Activated naive CD4-positive, alpha-beta T cell treated with anti-CD3 and anti-CD28 coated beads, Interleukin-2, amount 10 ng/mL, durations not matched to agents 7 days and 5 days (primary cell): ENCODE results near the gene CPA5.
"Not testable (repeated sequence)": the region's sequence is repeated elsewhere in the genome, so short reads cannot be mapped to it uniquely, and the experiment has no call there.

Source experiments
- CTCF ChIA-PET: fragments of 350-600 bp; sonication (Branson Sonifier 250); formaldehyde crosslinking; loops from one replicate; lab custom pipeline; 2021; ENCODE audit warnings: antibody characterized with exemption; lab: Charles Lee
- DNase-seq: peaks from one replicate; pipeline ENCODE4 v3.0.0-alpha.2; 2020
- H3K27ac Mint-ChIP-seq: one replicate; pipeline ENCODE4 v1.8.0; 2021; ENCODE audit warnings: mild to moderate bottlenecking, moderate library complexity, mixed read lengths
- H3K27me3 Mint-ChIP-seq: one replicate; pipeline ENCODE4 v1.8.0; 2021; ENCODE audit warnings: mild to moderate bottlenecking, mixed read lengths
- H3K36me3 Mint-ChIP-seq: one replicate; pipeline ENCODE4 v1.8.0; 2021; ENCODE audit warnings: mixed read lengths
- H3K4me1 Mint-ChIP-seq: one replicate; pipeline ENCODE4 v1.8.0; 2021; ENCODE audit warnings: mixed read lengths
- H3K4me3 Mint-ChIP-seq: one replicate; pipeline ENCODE4 v1.8.0; 2021; ENCODE audit warnings: mild to moderate bottlenecking, moderate library complexity, mixed read lengths
- H3K9me3 Mint-ChIP-seq: one replicate; pipeline ENCODE4 v1.8.0; 2021; ENCODE audit warnings: mixed read lengths

CPA5 gene

DNA sequence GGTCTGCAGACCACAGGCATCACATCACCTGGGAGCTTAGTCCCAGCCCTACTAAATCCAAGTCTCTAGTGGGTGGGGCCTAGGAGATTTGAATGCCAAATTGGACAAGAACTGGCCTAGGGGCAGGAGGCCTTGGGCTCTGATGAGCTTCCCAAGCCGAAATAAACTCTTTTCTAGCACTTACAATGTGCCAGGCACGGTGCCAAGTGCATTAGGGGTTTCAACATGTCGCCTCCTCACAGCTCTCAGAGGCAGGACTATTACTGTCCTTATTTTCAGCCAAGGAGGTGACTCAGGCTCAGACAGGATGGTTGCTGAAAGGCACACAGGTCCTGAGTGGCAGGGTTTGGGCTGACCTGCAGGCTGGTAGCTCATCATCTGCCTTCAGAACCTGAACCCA is 26.4 kb downstream of the CPA5 start:
- H3K4me1 Mint-ChIP-seq, result peaks cover 13% of the 10 kb centered on the region
- H3K4me3 Mint-ChIP-seq, result no peak overlapping the region
- H3K27me3 Mint-ChIP-seq, result no peaks in the 10 kb centered on the region
- no peaks in the 10 kb centered on the region for H3K36me3 Mint-ChIP-seq
- no peak overlapping the region for H3K27ac Mint-ChIP-seq
- H3K9me3 Mint-ChIP-seq, result no peaks in the 10 kb centered on the region
- CTCF ChIA-PET, result no interaction called here
- no peak for DNase-seq

DNA sequence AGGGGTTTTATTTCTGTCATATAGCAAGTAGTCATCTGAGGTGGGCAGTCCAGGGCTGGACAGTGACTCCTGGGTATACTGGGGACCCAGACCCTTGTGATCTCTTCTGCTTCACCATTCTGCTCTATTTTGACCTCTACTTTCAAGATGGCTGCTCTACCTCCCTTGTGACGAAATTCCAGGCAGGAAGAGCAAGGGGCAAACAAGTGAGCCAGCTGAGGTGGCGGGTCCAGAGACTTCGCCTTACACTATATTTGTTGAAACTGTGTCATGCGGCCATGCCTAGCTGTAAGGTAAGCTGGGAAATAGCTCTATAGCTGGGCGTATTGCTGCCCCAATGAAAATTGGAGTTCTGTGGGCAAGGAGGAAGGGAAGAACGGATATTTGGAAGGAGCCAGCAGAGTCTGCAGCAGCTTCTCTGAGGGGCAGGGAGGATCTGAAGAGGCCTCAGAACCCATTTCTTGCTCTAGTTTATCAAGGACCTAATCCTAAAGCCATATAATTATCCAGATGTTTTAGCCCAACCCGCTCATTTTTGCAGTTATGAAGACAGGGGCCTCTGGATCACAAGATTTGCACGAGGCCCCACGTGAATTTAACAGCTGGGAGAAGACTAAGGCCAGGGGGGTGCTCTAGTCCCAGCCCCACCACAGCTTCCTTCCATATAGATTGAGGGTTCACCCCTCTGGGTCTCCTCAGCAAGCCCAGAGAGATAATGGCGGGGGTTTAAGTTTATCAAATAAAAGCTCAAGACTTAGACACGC is 28.0 kb downstream of the CPA5 start:
- no peaks in the 10 kb centered on the region for H3K27me3 Mint-ChIP-seq
- no peak for DNase-seq
- CTCF ChIA-PET, result interaction anchor here (0.9 kb wide), 1 partner anchor 20 kb away, joined by 3 read pairs; no protein-coding TSS in a partner anchor
- peaks cover 7% of the 10 kb centered on the region for H3K4me1 Mint-ChIP-seq
- no peak overlapping the region for H3K4me3 Mint-ChIP-seq
- no peak overlapping the region for H3K27ac Mint-ChIP-seq
- H3K9me3 Mint-ChIP-seq, result peaks cover 7% of the 10 kb centered on the region
- no peaks in the 10 kb centered on the region for H3K36me3 Mint-ChIP-seq

DNA sequence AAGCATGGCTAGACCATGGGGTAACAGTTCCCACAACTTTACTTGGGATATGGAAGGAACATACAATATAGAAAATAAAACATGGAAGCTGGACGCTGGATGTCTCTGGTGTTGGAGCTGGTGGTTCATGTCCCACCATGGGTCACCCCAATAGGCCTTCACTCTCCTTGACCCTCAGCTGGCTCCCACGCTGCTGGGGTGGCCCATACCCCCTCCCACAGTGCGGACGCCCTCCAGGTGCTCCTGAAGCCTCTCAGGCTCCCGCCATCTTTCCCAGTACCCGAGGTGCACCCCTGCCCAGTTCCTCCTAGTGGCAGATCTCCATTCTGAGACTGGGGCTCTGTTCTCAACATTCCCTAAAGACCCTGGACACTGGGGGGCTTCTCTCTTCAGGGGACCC is 29.9 kb downstream of the CPA5 start:
- CTCF ChIA-PET, result no interaction called here
- Mint-ChIP-seq H3K9me3 (peaks cover 7% of the 10 kb centered on the region), H3K27ac (no peak overlapping the region), H3K4me3 (no peak overlapping the region), H3K27me3 (no peaks in the 10 kb centered on the region), H3K4me1 (peaks cover 3% of the 10 kb centered on the region), H3K36me3 (no peaks in the 10 kb centered on the region)
- no peak for DNase-seq

DNA sequence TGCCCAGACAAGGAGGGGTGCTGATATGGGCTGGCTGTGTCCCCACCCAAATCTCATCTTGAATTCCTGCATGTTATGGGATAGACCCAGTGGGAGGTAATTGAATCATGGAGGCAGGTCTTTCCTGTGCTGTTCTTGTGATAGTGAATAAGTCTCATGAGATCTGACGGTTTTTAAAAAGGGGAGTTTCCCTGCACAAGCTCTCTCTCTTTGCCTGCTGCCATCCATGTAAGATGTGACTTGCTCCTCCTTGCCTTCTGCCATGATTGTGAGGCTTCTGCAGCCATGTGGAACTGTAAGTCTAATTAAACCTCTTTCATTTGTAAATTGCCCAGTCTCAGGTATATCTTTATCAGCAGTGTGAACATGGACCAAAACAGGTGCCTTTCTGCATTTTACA is 31.8 kb downstream of the CPA5 start:
- H3K4me3 Mint-ChIP-seq, CTCF ChIA-PET, H3K27me3 Mint-ChIP-seq, H3K4me1 Mint-ChIP-seq, H3K36me3 Mint-ChIP-seq, DNase-seq, H3K9me3 Mint-ChIP-seq, H3K27ac Mint-ChIP-seq: not testable (repeated sequence)

DNA sequence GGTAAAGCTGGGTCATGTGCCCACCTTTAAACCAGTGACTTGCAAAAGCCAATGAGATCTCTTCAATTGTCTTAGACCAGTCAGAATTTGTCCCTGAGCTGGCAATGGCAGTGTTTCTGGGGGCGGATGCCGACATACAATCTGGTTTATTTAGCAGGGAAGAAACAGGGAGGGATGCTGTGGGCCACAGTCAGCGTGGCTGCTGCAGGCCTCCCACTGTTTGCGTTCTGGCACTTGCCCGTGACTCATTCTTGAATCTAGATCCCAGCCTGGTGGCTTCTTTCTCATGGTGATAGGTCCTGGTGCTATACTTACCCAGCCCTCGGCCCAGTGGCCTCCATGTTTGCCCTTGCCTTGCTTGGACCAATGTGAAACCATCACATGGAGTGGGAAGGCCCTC is 32.6 kb downstream of the CPA5 start:
- no peaks in the 10 kb centered on the region for H3K4me1 Mint-ChIP-seq

DNA sequence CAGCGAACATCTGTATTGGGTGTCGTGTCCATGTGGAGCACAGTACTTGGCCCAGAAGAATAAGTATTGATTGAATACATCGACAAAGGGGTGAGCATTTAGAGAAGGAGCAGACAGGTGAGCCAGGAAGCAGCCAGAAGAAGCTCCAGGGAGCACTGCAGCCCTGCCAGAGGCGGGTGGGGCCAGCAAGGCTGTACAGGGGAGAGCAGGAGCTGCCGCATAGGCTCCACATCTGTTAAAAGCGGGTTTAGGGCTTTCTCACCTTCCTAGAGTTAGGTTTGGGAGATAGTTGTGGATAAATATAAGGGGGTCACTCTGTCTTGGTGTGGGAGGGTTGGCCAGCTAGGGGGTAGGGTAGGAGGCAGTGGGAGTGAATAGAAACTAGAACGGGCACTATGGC is 34.4 kb downstream of the CPA5 start:
- no peaks in the 10 kb centered on the region for H3K36me3 Mint-ChIP-seq
- H3K27me3 Mint-ChIP-seq, result no peaks in the 10 kb centered on the region
- DNase-seq, result no peak
- H3K27ac Mint-ChIP-seq, result no peak overlapping the region
- peaks cover 7% of the 10 kb centered on the region for H3K9me3 Mint-ChIP-seq
- CTCF ChIA-PET, result no interaction called here
- no peaks in the 10 kb centered on the region for H3K4me1 Mint-ChIP-seq
- no peak overlapping the region for H3K4me3 Mint-ChIP-seq

More for the DNA sequence above, 32.6 kb downstream of the CPA5 start:
- Mint-ChIP-seq H3K27me3 (no peaks in the 10 kb centered on the region), H3K27ac (no peak overlapping the region), H3K36me3 (no peaks in the 10 kb centered on the region), H3K9me3 (peaks cover 7% of the 10 kb centered on the region), H3K4me3 (no peak overlapping the region)
- CTCF ChIA-PET, result no interaction called here
- DNase-seq, result no peak

DNA sequence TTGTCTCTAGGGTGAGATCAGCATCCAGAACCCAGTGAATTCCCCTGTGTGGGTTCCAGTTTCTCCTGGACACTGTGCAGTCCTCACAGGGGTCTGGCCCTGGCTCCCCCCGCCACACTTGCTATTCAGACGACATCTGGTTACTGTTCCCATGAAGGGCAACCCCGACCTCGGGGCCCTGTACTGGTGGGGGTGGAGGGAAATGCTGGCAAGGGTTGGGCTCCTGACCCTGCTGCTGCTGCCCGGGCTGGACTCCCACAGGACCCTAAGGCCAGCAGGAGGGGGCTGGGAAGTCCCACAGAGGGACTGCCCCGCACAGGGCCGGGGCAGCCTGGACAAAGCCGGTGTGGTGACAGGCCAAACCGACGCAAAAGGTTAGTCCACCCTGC is 34.9 kb downstream of the CPA5 start:
- DNase-seq, result no peak
- Mint-ChIP-seq H3K4me1 (no peaks in the 10 kb centered on the region), H3K9me3 (peaks cover 7% of the 10 kb centered on the region), H3K27me3 (peaks cover 3% of the 10 kb centered on the region), H3K4me3 (no peak overlapping the region), H3K27ac (no peak overlapping the region), H3K36me3 (no peaks in the 10 kb centered on the region)
- CTCF ChIA-PET, result no interaction called here

DNA sequence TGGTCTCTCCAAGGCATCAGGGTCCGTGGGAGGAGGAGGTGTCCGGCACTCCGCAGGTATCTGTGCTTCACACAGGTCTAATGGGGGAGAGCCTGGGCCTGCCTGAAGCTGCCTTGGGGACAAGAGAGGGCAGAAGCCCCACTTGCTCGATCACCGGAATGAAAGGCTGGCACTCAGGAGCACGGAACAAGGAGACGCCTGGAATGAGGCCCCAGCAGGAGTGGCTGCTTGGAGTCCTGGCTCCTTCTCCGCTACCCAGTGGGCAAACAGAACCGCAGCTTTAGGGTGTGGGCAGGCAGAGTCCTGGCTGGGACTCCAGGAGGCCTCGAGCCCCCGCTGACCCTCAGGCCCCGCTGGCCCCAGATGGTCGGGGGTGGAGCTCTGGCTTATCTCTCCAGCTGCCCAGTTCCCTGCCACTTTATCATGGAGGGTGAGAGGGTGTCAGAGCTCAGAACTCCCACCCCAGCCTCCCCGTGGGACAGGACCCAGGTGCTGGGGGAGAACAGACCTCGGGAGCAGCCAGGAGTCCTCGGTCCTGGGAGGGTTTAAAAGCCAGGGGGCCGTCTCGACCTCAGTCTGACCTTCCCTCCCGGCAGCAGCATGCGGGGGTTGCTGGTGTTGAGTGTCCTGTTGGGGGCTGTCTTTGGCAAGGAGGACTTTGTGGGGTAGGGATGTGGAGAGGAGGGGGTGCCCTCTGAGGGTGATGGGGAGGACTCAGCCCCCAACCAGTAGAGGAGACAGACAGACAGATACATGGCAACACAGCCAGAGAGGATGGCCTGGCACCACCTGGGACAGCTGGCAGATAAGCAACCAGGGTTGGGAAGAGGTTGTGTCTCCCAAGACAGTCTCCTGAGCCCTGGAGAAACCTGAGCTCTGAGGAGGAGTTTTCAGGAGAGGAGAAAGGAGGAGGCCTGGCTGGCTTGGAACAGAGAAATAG is 35.6 kb downstream of the CPA5 start, which contains the start of gene CPA1:
Gene CPA1 (plus strand): TSS at position 574 of the 940 bp plus-strand sequence. CDS start 27 bp downstream, at position 601.
- no peak within 1 kb of the TSS for H3K4me3 Mint-ChIP-seq
- CTCF ChIA-PET, result no interaction called here
- H3K36me3 Mint-ChIP-seq, result no peaks in the 10 kb centered on the region
- H3K27me3 Mint-ChIP-seq, result peaks cover 3% of the 10 kb centered on the region
- peaks cover 7% of the 10 kb centered on the region for H3K9me3 Mint-ChIP-seq
- no peaks in the 10 kb centered on the region for H3K4me1 Mint-ChIP-seq
- H3K27ac Mint-ChIP-seq, result no peak within 1 kb of the TSS
- DNase-seq, result no peak

DNA sequence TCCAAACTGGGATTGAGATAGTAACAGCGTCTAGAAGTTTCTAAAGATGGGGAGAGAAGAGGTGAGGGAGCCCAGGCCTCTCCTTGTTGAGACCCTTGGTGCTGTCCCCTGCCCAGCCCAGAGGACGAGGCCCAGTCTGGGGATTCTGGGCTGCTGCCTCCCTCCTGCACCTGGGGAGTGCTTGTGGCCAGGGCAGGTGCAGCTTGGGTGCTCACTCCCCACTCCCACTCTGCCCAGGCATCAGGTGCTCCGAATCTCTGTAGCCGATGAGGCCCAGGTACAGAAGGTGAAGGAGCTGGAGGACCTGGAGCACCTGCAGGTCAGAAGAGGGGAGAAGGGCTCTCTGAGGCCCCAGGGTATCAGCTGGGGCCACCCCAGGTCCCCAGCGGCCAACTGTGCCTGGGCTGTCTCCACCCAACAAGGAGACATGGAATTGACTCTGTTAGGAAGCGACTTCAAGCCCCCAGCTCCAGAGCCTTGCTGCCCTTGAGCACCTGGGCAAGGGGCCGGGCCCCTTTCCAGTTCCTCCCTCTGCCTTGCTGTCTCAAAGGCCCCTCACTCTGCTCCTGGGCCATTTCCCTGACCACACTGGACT is 36.3 kb downstream of the CPA5 start:
- no peaks in the 10 kb centered on the region for H3K36me3 Mint-ChIP-seq
- CTCF ChIA-PET, result no interaction called here
- no peak overlapping the region for H3K27ac Mint-ChIP-seq
- H3K9me3 Mint-ChIP-seq, result peaks cover 7% of the 10 kb centered on the region
- no peak overlapping the region for H3K4me3 Mint-ChIP-seq
- no peak for DNase-seq
- no peaks in the 10 kb centered on the region for H3K4me1 Mint-ChIP-seq
- H3K27me3 Mint-ChIP-seq, result peaks cover 3% of the 10 kb centered on the region

DNA sequence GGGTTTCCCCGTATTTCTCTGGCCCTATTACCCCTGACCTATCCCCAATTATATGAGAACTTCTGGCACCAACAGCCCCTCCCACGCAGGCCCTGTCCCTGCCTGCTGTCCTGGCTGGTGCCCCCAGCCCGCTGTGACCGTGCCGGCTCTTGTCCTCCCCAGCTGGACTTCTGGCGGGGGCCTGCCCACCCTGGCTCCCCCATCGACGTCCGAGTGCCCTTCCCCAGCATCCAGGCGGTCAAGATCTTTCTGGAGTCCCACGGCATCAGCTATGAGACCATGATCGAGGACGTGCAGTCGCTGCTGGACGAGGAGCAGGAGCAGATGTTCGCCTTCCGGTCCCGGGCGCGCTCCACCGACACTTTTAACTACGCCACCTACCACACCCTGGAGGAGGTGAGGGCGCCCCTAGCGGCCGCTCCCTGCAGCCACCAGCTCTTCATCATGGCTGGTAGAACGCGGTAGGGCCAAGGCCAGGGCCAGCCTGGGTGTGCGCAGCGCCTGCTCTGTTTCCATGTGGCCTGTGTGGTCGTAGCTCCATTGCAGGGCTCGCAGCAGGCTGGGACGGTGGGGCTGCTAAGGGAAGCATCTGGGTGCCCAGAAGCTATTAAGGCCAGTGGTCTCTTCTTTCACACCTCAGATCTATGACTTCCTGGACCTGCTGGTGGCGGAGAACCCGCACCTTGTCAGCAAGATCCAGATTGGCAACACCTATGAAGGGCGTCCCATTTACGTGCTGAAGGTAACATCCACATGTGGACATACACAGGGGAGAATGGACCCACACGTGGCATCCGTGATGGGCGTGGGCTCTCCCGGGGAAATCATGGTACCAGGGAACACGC is 37.1 kb downstream of the CPA5 start:
- H3K36me3 Mint-ChIP-seq, result no peaks in the 10 kb centered on the region
- H3K27me3 Mint-ChIP-seq, result peaks cover 3% of the 10 kb centered on the region
- no peaks in the 10 kb centered on the region for H3K4me1 Mint-ChIP-seq
- CTCF ChIA-PET, result no interaction called here
- H3K4me3 Mint-ChIP-seq, result no peak overlapping the region
- H3K27ac Mint-ChIP-seq, result no peak overlapping the region
- no peak for DNase-seq
- H3K9me3 Mint-ChIP-seq, result peaks cover under 1% of the 10 kb centered on the region

DNA sequence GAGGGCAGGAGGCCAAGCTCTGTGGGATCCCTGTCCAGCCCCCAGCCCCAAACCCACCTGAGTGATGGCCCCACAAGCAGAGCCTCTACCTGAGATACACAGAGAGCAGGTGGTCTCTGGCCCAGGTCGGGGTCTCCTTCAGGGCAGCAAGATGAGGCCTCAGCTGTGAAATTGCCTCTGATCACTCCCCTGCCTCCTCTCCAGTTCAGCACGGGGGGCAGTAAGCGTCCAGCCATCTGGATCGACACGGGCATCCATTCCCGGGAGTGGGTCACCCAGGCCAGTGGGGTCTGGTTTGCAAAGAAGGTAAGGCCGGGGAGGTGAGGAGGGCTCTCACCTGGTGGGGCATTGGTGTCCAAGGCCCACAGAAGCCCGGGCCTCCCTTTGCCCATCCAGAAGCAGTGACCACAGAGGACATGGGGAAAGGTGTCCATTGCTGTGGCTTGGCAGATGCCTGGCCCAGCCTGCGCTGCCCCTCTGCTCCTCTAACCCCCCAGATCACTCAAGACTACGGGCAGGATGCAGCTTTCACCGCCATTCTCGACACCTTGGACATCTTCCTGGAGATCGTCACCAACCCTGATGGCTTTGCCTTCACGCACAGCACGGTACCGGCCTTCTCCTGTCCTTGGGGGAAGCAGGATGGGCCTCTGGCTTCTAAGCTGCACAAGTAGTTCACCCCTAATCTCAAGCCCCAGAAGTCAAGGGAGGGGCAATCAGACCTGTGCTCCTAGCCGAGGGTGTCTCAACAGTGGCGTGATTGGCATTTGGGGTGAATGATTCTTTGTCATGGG is 38.8 kb downstream of the CPA5 start:
- H3K4me1 Mint-ChIP-seq, result no peaks in the 10 kb centered on the region
- CTCF ChIA-PET, result no interaction called here
- no peak overlapping the region for H3K27ac Mint-ChIP-seq
- DNase-seq, result no peak
- H3K4me3 Mint-ChIP-seq, result no peak overlapping the region
- peaks cover 3% of the 10 kb centered on the region for H3K27me3 Mint-ChIP-seq
- H3K36me3 Mint-ChIP-seq, result no peaks in the 10 kb centered on the region
- no peaks in the 10 kb centered on the region for H3K9me3 Mint-ChIP-seq

DNA sequence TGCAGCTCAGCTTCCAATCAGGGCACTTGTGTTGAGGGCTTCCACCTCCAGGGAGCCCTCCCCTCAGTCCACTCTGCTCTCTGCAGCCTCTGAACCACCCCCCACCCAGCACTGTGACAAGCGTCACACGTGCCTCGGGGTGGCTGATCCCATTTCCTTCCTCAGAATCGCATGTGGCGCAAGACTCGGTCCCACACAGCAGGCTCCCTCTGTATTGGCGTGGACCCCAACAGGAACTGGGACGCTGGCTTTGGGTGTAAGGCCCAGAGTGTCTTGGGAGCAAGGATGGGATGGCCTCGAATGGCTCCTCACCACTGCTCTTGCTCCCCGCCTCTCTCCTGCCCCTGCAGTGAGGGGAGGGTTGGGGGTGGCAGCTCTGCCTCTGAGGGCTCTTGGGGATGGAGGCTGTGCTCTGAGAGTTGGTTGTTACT is 39.8 kb downstream of the CPA5 start:
- no peak for DNase-seq
- Mint-ChIP-seq H3K36me3 (no peaks in the 10 kb centered on the region), H3K27me3 (peaks cover 3% of the 10 kb centered on the region), H3K9me3 (no peaks in the 10 kb centered on the region), H3K4me1 (no peaks in the 10 kb centered on the region), H3K4me3 (no peak overlapping the region), H3K27ac (no peak overlapping the region)
- CTCF ChIA-PET, result no interaction called here
